Fibroblast of skin of right biceps (primary cell): ENCODE results near the gene TNRC18.

Experiments
- DNase-seq: peaks from one replicate; pipeline ENCODE4 v3.0.0-alpha.2; 2013

The TNRC18 gene

DNA sequence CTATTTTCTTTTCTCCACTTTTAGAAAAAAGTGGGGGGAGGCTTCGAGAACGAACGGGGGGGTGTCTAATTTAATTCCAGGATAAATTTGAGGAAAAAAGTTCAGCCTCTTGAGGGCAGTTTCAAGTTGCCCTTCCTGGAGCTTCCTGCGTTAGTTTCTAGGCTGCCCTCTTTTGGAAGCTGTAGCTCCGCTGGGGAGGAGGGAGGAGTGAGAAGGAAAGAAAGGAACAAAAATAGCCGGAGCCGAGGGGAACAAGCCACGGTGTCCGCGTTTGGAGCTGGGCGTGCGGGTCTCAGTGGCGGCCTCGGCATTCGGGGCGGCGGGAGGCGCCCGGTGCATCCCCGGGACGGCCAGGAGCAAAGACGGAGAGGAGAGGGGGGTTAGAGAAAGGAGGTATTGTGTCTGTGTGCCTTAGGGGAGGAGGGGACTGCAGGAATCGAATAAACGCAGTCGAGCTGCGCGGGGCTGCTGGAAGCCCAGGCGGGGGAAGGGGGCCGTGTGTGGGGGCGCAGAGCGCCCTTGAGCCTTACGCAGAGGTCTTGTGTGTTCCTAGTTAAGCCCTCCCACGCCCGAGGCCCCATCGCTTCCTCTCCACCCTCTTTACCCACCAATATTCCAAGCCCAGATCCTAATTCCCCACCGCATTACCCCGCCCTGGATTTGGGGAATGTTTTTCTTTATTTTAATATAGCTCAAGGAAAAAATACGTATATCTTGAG, 2.0 kb upstream of the TNRC18 start:
- DNase-seq: peak; percentile 94

DNA sequence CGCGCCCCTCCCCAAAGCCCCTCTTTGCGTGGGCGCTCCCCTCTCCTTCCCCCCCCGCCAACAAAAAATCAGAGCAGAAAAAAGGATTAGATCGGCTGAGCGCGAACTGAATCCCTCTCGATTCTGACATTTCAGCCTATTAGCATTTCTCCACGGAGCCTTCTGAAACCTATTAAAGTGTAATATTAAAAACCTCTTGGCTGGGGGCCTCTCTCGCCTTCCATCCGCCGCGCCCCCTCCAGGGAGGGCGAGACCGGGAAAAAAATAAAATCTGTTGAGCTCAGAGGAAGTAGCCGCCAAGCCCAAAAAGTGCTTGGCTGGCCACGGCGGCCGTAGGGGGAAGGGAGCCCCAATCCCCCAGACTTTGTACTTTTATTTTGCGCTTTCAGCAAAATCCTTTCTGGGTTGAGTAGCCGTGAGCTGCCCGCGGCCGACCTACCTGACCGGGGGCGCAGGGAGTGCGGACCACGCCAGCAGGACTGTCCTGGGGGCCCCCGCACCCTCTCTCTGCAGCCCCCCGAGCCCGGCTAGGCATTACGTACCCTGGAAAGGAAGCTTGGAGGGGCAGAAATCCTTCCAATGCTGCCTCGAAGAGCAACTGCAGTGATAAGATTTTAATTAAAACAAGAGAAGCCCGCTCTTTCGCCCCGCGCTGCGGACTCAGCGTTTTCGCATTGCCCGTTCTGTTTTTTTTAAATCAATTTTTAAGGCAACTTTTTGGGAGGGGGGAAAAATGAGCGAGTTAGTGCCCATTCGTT, 1.3 kb upstream of the TNRC18 start:
- DNase-seq: peak; percentile 80

DNA sequence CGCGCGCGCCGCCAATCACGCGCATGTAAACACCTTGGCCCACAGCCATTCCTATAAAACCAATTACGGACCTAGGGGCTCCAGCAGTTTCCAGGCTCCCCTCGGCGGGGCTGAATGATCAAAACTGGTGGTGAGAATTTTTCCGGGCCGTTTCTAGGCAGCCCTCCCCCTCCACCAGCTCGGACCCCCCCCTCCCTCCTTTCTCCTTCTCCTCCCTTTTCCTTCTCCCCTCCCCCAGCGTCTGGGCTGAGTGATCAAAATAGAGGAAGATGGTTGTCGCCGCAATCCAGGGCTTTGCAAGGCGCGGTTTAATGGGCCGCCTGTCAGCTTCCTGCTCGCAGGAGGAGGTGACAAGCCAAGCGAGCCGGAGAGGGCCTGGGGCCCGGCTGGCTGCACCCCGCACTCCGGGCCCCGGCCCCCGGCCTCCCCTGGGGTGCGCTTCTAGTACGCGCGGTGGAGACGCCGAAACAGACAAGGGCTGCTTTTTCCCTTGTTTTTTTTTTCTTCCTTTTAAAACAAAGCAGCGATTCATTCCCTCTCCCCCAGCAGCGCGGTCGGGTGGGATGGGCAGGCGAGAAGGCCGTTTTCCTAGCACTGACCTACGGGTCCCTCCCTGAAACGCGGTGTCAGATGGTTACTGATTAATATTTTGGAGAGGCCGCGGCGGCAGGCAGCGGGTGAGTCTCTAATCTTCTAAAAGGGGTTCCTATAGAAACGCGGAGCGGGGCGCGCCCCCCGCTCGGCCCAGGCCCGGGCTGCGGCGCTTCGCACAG, 528 bp upstream of the TNRC18 start:
- DNase-seq: peak; percentile 100

DNA sequence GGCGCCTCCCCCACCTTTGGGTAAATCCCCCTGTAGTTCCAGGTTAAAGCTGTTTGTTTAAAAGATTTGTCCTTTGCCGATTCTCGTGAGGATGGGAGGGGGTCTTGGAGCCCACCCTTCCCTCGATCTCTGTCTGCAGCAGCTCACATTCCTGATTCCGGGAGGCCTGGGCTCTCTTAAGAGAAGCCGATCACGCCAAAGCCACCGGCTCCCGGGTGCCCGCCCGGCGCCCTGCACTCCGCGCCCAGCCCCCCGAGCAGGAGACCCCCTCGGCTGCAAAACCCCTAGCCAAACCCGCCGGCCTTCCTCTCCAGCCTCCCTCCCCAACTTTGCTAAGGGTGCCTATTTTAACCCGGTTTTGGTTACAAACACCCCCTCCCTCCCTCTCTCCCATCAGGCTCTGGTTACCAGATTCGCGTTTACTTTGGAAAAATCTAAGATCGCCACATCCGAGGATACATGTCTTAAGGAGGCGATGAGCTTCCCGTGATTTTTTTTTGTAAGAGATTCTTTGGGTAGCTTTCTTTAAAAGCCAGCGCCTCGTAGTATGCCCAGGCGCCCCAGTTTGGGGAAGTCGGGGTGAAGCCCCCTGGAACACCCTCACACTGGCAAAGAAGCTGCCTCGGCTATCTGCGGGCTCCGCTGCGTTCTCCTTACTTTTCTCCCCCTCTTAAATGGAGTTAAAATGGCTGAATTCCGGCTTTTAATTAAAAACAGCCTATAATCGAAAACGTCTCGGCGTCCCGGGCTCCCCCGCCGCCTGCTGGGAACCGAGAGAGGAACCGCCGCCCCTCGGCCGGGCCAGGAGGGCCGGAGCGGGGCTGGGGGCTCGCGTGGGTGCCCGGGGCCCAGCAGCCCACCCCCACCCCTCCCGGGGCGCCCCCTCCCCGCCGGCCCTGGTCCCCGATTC, 983 bp downstream of the TNRC18 start:
- DNase-seq: peak; percentile 63

DNA sequence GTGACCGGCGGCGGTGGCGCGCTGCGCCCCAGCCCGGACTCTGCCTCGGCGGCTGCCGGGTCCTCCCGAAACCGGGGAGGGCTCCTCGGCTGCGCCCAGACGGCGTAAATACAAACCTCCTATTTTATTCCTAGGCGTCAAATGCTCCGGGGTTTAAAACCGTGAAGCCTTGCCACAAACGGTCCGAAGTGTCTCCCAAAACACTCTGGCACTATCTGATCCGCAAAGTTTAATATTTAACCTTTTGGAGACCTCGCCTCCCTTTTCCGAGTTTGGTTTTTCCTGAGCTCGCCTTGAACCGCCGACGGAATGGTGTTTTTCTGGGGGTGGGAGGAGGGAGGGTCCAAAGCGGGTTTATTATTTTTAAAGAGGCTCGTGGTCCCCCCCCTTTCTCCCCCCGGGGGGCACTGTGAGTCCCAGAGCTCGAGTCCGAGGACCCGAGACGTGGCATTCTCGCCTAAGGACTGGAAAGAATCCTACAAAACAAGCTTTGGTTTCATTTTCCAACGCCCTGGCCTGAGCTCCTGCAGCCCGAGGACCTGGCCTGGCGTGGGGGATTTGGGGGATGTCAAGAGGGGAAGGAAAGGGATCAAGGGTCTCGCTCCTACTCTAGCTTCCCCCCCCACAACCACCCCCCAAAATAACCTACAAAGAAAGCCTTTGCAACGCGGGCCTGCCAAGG, 1.8 kb downstream of the TNRC18 start:
- peak; percentile 85 for DNase-seq

DNA sequence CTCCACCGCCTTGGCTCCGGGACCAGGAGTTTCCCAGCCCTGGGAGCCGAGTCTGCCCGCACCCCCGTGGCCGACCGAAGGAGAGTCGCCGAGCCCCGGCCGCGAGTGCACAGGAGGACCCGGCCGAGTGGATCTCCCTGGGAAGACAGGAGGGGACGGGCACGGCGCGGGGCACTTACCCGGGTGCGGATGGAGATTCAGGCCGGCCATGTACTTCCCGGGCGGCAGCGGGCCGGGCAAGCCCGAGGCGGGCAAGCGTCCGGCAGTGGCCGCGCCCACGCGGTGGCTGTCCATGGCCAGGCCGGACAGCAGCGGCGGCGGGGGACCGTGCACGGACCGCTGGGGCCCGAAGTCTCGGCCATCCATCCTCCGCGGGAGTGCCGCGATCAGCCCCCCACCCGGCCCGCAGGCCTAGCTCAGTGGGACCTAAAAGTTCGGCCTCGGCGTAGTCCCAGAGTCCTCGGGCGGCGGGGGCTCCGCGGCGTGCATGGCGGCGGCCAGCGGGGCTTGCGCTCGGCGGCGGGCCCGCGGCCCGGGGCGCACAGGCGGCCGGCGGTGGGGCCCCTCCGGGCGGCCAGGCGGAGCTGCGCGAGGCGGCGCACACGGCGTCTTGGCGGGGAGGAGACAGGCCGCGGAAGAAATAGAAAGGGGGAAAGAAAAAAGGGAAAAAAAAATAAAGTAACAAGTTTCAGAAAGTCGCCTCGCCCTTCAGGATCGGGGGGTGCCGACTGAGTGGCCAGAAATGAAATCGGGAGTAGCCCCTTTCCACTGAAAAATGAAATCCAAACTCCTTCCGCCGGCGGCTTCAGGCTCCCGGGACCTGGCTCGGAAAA, 2.5 kb downstream of the TNRC18 start:
- DNase-seq: no peak

DNA sequence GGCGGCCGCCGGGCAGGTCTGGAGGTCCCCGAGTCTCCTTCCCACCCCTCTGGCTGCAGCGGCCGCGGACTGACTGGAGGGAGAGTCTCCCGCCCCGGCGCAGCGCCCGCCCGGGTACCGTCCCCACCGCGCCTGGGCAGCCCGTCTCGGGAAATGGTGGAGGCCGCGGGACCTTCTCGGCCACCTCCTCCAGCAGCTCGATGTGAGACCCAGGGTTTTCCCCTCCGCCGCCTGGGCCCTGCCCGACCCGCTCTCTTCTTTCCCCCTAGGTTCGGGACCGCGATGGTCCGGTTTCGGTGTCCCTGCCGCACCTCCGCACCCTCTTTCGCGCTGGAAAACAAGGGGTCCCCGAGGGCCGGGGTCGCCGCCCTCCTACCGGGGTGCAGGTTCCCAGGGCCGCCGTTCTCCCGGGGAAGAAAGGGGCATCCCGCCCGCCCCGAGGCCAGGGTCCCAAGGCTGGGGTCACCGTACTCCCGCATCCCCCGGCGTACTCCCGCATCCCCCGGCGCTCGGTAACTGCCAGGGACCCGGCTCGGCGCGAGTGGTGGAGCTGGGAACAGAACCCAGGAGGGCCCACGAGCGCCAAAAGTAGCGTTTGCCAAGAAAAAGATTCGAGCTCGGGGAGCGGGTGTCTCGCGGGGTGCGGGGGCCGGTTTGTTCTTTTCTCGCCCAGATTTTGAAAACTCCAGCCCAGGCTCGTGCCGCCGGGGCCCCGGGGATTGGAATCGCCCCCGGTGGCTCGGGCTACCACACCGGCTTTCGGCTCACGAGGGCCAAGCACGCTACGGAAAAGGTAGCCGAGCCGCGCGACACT, 3.4 kb downstream of the TNRC18 start:
- no peak for DNase-seq

DNA sequence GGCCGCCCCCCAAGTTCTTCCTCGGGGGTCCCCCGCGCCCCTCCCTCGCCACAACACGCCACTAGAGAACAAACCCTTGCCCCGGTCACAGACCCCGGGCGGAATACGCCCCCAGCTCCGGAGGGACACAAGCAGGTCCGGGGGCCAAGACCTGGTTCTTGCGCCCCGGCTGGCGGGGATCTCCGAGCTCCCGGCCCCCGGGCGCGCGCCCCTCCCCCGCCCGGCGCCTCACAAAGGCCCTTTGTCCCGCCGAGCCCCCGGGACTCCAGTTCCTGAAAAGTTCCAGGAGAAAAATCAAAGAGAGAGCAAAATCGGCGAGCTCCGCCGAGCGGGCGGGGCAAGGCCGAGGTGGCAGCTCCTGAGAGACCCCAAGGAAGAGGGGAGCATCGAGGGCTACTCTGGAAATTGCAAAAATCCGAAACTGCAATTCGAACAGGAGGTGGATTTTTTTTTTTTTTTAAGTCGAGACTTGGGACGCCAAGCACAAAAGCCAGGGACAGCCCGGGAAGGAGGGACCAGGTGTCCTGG, 4.0 kb downstream of the TNRC18 start:
- no peak for DNase-seq

DNA sequence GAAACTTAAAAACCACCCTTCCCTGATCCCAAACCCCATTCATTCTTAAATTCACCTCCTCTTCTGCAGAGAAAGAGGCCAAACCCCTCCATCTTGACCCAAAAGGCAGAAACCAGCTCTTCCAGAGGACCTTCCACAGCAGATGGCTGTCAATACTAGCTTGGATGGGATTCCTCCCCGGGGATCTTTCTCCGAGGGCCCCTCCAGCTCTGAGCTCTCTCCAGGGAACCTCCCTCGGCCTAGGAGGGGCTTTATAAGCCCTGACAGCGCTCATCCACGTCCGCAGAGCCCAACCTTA, 5.4 kb downstream of the TNRC18 start:
- DNase-seq: no peak

DNA sequence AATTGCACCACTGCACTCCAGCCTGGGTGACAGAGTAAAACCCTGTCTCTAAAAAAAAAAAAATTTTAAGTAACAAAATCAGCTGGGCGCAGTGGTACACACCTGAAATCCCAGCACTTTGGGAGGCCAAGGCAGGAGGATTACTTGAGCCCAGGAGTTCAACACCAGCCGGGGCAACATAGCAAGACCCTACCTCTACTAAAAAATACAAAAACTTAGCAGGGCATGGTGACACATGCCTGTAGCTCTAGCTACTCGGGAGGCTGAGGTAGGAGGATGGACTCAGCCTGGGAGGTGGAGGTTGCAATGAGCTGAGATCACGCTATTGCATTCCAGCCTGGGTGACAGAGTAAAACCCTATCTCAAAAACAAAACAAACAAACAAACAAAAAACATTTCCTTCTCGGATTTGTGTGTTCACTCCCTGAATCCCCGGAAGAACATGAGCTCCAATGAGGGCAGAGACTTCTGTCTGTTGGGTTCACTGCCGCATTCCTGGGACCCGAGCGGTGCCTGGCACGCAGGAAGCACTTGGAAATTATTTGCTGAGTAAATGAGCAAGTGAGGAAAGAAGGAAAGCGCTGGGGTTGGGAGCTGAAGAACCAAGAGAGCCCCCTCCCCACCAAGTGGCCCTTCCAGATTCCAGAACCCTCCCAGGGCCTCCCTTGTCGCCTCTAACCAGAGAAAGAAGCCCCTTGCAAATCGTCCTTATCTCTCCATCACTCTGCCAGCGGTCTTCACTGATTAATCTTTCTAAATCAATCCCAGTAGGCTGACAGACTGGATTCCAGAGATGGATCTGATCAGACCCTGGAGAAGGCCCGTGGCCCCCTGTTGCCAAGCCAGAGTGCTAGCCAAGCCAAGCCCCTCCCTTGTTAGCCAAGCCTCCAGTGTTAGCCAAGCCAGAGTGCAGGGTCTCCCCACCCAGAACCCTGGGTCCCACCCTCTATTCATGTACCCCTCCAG, 6.2 kb downstream of the TNRC18 start:
- peak; percentile 70 for DNase-seq

DNA sequence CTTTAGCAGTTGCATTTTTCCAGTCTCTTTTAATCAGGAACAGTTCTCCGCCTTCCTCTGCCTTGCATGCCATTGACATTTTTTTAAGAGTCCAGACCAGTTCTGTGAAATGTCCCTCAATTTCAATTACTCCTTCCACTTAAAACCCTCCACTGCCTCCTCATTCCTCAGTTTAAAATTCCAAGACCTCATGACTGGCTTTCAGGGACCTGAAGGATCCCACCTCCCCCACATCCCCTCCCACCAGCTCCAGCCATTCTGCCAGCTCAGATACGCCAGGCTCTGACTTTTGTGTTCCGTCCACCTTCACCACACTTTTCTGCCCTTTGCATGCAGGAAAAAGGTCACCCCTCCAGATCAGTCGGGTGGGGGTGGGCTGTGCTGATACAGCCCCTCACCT, 8.7 kb downstream of the TNRC18 start:
- peak; percentile 56 for DNase-seq

DNA sequence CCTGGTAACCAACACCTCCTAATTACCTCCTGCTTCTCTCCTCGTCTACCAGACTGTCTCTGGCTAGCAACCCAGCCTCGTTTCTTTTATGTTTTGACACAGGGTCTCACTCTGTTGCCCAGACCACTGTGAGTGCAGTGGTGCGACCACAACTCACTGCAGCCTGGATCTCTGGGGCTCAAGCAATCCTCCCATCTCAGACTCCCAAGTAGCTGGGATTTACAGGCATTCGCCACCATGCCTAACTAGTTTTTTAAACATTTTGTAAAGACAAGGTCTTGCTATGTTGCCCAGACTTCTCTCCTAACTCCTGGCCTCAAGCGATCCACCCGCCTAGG, 10.2 kb downstream of the TNRC18 start:
- DNase-seq: no peak

DNA sequence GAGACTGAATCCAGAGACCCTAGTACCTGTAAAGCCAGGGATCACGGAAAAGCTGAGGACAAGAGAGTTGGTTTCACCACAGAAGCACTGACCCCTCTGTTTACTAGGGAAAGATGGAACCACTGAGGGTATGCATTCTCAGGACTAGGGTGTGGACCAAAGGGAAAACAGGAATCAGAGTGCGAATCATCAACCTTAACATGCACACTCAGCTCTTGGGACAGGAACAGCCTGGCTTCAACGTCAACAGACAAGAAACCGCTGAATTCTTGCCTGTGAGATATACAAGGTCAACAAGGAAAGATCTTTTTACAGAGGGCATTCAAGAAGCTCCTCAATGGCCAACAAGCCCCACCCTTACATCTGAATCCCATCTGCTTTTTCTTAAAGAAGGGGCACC, 14.9 kb downstream of the TNRC18 start:
- DNase-seq: peak; percentile 79

DNA sequence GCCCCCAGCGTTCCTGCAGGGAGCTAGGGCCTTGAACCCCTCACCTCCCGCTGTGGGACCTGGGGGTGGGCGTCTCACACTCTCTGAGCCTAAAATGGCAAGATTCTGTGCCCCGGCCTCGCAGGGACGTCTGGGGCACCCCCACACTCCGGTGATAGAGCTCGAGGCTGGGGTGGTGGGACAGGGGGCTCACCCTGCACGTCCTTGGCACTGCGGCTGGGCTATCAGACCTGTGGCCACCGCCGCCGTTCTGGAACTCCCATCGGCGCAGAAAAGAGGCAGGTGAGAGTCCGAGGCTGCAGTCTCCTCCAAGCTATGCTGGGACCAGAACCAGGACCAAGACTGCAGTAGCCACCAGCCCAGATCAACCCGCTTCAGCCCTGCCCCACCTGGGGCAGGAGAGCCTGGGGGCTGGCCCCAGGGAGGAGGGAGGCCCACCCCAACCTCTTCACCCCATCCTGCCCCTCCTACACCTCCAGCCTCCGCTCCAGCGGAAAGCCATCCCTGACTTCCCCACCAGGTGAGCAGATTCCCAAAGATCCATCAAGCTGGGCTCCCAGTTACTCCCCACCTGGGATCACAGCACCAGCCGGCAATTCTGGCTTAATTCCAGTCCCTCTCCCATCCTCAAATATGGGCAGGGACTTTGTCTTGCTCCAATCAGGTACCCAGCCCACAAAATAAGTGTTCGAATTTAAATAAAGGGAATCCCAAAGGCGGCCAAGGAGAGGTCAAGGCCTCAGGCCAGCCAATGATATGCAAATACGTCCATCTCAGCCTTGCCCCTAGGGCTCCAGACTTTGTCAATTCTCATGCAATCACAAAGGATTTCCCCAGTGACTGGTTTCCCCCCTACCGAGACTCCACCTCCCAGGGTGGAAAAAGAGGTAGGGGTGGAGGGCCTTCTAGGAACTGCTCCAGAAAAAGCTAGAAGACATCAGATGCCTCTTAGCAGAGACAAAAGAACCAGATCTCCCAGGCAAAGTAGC, 16.4 kb downstream of the TNRC18 start:
- no peak for DNase-seq

DNA sequence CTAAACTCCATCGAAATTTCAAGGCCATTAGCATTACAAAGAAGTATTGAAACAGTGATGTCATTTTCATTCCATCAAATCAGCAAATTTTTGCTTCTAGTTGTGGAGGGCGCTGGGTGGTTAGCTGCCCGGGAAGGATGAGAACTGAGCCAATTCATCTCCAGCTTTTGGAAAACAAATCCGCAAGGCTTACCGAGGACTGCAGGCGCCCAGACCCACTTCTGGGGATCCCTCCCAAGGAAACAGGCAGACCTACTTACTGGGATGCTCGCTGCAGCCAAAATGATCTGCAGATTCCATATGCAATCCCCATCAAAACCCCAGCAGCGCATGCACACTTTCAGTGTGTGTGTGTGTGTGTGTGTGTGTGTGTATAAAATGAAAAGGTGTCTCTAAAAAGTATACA, 19.2 kb downstream of the TNRC18 start:
- peak; percentile 46 for DNase-seq

DNA sequence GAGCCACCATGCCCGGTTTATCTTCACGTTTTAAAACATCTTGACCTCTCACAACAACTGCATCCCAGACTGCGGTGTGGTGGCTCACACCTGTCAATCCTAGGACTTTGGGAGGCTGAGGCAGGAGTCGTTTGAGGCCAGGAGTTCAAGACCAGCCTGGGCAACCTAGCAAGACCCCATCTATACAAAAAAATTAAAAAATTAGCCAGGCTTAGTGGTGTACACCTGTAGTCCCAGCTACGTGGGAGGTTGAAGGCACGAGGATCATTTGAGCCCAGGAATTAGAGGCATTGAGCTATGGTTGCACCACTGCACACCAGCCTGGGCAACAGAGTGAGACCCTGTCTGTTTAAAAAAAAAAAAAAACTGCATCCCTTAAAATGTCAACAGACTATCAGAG, 20.2 kb downstream of the TNRC18 start:
- DNase-seq: no peak

DNA sequence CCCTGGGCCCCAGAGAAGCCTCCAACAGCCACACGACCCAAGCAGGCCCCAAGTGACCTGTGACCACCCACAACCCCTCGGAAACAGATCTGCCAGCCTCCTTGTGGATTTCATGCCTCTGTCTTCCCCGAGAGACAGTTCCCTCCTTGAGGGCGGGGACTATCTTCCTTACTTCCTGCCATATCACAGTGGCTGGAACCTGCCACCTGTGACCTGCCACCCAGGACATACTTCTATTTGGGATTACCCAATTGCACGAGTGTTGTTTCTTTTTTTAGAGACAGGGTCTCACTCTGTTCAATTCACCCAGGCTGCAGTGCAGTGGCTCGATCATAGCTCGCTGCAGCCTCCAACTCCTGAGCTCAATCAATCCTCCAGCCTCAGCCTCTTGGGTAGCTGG, 25.9 kb downstream of the TNRC18 start:
- no peak for DNase-seq
